IPS-NIHi11 (cell line): ENCODE results near the gene RAB4B.
"Not testable (repeated sequence)": the region's sequence is repeated elsewhere in the genome, so short reads cannot be mapped to it uniquely, and the experiment has no call there.

Experiments used
- DNase-seq: peaks from one replicate; pipeline ENCODE4 v3.0.0; 2012; ENCODE audit warnings: mixed read lengths, low spot score

The RAB4B gene

DNA sequence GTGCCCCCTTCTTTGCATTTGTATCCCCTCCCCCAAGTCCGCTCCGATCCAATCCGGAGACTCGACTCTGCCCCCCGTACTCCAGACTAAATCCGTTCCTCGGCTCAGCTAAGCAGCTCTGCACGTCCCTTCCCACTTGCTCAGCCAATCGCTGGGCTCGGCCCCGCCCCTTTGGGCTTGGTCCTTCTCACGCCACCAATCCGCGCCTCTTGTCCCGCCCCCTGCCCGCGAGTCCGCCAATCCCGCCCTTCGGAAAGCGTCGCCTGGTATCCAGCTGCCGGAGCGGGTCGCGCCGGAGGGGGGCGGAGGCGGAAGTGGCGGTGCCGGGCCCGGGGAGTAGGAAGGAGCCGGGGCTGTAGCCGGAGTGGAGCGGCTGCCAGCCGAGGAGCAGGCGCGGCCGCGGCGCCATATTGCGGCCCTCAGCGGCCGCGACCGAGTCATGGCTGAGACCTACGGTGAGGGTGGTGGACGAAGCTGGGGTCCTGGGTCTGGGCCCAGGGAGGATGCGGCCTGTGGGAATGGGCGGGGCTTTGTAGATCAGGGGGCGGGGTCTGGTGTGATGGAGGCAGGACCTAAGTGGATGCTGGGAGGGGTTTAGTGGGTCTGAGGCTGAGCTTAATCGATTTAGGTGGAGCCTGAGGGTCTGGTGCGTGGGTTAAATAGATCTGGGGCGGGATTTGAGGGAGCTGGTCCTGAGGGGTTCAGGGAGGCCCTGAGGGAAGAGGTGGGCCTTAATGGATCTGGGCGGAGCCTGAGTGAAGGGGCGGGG is at the start of gene RAB4B:
RAB4B (plus strand) TSS at position 311 of the 769 bp plus-strand sequence; CDS start at position 440, 129 bp downstream.
- DNase-seq = peak; percentile 89

- DNase-seq = not testable (repeated sequence)
Observed at GRCh38 chr19:40730065-40730464, 48.0 kb upstream of the RAB4B start.

DNA sequence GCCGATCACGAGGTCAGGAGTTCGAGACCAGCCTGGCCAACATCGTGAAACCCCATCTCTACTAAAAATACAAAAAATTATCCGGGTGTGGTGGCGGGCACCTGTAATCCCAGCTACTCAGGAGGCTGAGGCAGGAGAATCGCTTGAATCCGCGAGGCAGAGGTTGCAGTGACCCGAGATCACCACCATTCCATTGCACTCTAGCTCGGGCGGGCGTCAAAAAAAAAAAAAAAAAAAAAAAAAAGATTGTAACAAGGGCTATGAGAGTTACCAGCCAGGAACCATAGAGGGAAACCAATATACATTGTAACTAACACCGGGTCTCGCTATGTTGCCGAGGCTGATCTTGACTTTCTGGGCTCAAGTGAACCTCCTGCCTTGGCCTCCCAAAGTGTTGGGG is 45.7 kb upstream of the RAB4B start:
- not testable (repeated sequence) for DNase-seq

DNA sequence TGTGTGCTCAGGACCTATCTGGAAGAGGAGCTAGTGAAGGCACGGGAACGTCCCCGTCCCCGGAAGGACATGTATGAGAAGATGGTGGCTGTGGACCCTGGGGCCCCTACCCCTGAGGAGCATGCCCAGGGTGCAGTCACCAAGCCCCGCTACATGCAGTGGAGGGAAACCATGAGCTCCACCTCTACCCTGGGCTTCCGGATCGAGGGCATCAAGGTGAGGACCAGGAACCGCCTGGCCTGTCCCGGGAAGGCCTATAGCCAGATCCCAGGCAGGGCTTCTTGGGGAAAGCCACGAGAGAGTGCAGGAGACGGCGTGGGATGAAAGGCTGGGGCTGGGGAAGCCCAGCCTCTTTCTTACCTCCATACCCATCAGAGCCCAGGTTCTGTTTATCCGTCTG is 44.9 kb upstream of the RAB4B start:
- no peak for DNase-seq

GRCh38 chr19:40735013-40735771 is 42.9 kb upstream of the RAB4B start:
- DNase-seq = no peak

GRCh38 chr19:40736661-40737060 is 41.4 kb upstream of the RAB4B start:
- no peak for DNase-seq

DNA sequence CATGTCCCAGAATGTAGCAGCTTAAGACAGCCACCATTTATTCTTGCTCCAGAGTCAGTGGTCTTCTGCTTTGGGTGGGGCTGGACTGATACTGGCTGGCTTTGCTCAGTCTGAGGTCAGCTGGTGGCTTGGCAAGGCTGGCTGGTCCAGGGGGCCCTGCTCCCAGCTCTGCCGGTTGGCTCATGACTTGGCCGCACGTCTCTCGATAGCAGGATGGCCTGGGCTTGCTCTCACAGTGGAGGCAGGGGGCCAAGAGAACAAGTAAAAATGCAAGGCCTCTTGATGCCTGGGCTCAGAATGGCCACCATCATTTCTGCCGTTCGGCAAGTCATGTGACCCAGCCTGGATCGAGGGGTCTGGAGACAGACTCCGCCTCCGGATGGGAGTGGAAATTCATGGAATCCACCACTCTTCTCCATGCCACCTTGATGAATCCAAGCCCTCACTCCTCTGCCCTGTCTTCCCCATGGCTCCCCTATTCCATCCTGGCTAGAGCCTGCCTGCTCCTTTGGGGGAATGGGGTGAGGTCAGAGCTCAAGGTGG is 40.9 kb upstream of the RAB4B start:
- no peak for DNase-seq

DNA sequence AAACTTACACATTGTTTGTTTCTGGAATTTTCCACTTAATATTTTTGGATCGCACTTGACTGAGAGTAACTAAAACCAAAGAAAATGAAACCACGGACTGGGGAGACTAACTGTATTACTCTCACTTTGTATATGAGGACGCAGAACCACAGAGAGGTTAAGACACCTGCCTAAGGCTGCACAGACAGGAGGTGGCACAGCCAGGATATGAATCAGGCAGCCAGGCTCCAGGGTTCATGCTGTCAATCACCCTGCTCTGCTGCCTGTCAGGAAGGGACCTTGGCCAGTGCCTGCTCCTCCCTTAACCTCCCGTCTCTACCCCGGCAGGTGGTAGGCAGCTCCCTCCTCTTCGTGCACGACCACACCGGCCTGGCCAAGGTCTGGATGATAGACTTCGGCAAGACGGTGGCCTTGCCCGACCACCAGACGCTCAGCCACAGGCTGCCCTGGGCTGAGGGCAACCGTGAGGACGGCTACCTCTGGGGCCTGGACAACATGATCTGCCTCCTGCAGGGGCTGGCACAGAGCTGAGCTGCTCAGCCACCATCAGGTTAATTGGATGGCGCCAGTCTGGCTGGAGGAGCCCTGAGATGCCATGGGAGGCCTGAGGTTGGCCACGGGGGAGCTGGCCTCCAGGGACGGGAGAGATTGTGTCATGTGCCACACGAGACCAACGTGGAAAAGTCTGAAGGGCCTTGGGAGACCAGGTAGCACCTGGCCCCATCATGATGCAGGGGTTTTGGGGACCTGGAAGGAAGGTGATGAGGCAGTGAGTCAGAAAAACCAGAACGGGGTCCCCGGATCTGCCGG is 38.8 kb upstream of the RAB4B start:
- DNase-seq = no peak

DNA sequence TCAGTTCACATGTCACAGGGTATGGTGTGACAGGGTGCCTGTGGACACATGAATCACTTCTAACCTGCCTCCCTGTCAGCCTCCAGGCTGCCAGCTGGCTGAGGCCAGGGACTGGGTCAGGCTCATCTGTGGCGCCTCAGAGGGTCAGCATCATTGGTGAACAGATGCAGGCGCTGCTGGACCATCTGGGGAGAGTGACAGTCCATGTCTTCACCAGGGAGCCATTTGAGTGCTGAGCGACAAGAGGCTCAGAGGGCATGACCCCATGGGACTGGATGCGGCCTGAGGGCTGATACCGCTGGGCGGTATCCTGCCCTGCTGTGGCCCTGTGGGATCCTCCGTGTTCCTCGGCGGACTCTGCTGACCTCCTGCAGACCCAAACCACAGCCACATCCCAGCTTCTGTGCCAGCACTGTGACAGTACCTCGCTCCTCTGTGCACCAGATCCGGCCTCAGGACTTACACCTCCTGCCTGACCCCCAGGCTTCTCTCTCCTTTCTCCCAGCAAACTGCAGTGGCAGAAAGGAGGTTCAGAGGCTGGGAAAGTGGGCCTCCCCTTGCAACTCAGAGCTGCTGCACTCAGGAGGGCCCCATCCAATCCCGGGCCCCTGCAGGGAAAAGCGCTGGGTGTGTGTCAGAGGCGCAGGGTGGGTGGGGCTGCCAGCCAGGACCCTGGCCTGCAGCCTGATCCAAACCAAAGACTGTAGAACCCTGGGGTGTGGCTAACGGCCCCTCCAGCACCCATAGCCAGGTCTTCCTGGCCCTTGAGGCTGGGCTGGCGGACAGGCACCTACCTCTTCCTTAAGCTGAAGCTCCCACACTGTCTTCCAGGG is 38.0 kb upstream of the RAB4B start:
- DNase-seq = no peak

DNA sequence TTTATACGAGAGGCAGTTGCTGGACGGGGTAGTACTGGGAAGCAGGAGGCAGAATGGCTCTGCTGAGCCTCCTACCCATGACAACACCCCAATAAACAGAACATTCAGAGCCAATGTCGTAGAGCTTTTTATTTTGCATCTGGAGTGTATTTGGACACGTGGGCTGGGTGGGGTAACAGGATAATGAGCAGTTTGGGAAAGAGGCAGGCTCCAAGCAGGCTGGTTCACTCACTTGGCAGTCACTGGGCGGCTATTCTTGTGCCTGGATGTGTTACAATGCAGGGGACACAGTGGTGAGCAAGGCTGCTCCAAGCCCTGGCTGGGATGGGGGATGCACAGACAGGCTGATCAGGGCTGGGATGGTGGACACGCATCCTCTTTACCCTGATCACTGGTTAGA is 37.3 kb upstream of the RAB4B start:
- DNase-seq = no peak

DNA sequence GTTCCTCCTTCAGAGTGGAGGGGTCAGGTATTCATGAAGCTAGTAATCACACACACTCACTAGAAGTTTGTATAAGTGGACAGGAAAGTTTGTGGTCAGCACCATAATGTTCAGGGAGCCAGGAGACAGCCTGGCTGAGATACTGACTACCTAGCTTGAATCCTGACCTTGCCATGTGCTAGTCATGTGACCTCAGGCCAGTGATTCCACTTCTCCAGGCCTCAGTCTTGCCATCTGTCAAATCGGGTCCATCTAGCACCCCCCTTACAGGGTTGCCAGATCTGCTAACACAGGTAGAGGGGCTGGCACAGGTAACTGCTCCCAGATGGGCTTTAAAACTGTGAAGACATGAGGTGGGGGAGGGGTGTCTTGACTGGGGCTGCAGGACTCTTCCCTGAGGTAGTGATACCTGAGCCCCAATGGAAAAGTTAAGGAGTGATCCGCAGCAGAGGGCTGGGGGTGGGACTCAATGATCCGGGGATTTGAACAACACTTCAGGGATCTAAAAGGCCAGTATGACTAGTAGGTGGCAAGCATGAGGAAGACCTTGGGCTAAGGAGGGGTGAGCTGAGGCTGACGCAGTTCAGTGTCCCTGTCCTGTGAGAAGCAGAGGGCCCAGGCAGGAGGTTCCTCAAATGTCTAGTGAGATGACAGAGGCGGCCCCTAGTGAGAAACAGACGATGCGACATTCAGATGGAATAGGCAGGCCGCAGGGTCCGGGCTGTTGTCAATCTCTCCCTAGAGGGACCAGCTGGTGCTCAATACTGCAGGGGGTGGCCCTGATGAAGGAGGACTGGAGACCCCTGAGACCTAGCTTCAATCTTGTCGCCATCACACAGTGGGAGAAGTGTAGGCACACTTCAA is 36.3 kb upstream of the RAB4B start:
- DNase-seq = no peak

- no peak for DNase-seq
Observed at GRCh38 chr19:40742477-40742876, 35.6 kb upstream of the RAB4B start.

- DNase-seq = no peak
Observed at GRCh38 chr19:40742886-40743285, 35.2 kb upstream of the RAB4B start.

- no peak for DNase-seq
Observed at GRCh38 chr19:40743926-40744325, 34.1 kb upstream of the RAB4B start.

DNA sequence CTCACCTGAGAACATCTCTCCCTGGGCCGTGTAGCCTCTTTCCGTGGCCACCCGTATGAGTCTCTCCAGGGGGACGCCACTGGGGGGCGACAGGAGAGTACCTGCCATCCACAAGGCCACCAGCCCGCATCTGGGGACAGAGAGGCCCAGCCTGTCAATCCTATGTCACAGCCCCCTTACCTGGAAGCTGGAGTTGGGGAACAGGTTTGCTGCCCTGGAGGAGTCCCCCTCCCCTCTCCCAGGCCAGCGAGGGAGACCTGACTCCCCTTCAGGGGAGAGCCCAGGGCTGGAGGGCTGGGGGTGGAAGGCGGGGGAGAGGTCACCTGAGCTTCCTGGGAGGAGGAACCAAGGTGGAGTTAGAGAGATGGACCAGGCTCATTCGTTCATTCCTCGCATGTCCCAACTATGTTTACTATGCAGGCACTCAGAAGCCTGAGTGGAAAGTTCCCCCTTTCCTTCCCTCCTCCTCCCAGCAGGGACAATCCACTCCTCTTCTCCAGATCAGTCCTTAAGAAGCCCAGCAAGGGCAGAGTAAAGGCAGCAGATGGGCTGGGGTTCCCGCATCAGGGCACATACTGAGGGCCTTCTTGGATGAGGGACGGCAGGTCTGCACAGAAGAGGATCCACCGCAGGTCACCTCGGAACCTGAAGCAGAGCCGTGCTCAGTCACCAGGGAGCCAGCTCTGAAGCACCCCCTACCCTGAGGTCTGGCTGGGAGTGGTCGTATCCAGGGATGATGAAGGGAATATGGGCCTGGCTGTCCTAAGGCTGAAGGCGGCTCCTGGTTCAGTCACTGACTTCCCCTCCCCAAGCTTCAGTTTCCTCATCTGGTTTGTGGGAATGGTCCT is 33.3 kb upstream of the RAB4B start:
- DNase-seq = peak; percentile 58

DNA sequence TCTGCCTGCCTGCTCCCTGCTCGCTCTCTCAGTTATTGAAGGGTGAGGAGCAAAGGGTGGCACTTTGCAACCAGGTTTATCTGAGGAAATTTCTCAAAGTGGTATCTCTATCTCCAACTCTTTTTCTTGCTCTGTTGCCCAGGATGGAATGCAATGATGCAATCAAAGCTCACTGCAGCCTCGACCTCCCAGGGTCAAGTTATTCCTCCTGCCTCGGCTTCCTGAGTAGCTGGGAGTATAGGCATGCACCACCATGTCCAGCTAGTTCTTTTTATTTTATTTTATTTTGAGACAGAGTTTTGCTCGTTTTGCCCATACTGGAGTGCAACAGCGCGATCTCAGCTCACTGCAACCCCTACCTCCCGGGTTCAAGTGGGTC is 32.7 kb upstream of the RAB4B start:
- DNase-seq = no peak

- DNase-seq = no peak
Observed at GRCh38 chr19:40747536-40747935, 30.5 kb upstream of the RAB4B start.

DNA sequence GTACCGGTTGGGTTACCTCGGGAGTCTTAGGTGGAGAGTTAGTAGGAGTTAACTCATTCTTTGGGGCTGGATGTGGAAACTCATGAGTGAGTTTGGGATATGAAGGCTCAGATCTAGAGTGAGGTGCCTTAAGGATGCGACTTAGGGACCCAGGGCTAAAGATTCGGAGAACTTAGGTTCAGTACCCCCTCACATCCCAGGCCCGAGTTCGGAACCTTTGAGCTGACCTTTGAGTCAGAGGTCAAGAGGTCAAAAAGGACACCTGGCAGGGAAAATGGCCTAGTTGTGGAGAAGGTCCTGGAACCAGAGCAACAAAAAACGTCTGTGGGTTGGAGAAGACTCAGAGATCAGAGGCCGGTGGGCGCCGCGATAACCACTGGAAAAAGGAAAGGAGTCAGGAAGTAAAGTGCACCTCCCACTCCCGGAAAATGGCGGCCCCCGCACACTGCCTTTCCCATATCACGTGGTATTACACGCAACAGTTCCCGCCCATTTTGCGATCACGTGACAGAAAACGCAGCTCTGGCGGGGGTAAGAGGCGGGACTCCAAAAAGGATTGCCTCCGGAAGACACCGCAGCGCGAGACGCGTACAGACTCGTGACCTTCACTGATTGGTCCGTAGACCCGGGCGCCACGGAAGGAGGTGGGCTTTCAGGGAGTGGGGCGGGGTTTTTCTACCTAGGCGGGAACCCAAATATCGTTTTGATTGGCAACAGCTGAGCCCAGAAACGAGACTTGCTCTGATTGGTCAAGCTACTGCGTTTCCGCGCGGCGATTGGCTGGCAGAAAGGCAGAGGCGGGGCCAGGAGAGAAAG is 27.8 kb upstream of the RAB4B start, which contains the start of gene ACTMAP:
ACTMAP (minus strand) TSS at position 420 of the 816 bp plus-strand sequence. CDS start 674 bp downstream, outside the sequence.
- DNase-seq = peak; percentile 97
